DMS79 (cell line): ENCODE measurements around the gene C5AR2.
"Not testable (repeated sequence)": the region's sequence is repeated elsewhere in the genome, so short reads cannot be mapped to it uniquely, and the experiment has no call there.

ENCODE experiments used
- DNase-seq: peaks from one replicate; lab custom pipeline; 2025; lab: John Stamatoyannopoulos, UW

C5AR2 gene

GRCh38 chr19:47331931-47332547, at the start of gene C5AR2:
Gene C5AR2, plus strand, starts transcription at chr19:47332175. Its CDS starts 8,625 bp downstream, at chr19:47340800.
- no peak for DNase-seq

- DNase-seq = no peak
Observed at GRCh38 chr19:47283405-47284059, 48.4 kb upstream of the C5AR2 start.

- DNase-seq = peak; percentile 19
Observed at GRCh38 chr19:47284324-47284899, 47.6 kb upstream of the C5AR2 start.

GRCh38 chr19:47296036-47296435, 35.9 kb upstream of the C5AR2 start:
- DNase-seq = peak; percentile 74

GRCh38 chr19:47300867-47301266, 31.1 kb upstream of the C5AR2 start:
- not testable (repeated sequence) for DNase-seq

- DNase-seq = no peak
Observed at GRCh38 chr19:47302249-47302648, 29.7 kb upstream of the C5AR2 start.

- no peak for DNase-seq
Observed at GRCh38 chr19:47303966-47304365, 28.0 kb upstream of the C5AR2 start.

GRCh38 chr19:47305309-47305751, 26.6 kb upstream of the C5AR2 start:
- no peak for DNase-seq

- DNase-seq = no peak
Observed at GRCh38 chr19:47306303-47306702, 25.7 kb upstream of the C5AR2 start.

- no peak for DNase-seq
Observed at GRCh38 chr19:47309038-47309437, 22.9 kb upstream of the C5AR2 start.

- no peak for DNase-seq
Observed at GRCh38 chr19:47309608-47310007, 22.4 kb upstream of the C5AR2 start, which contains the start of gene C5AR1. Gene C5AR1, plus strand, starts transcription at chr19:47309861. Its CDS starts 35 bp downstream, at chr19:47309896.

GRCh38 chr19:47310323-47310722, 21.7 kb upstream of the C5AR2 start:
- no peak for DNase-seq

- DNase-seq = peak; percentile 29
Observed at GRCh38 chr19:47310819-47311218, 21.2 kb upstream of the C5AR2 start.

- DNase-seq = no peak
Observed at GRCh38 chr19:47312366-47313006, 19.5 kb upstream of the C5AR2 start.

- DNase-seq = no peak
Observed at GRCh38 chr19:47313754-47314295, 18.1 kb upstream of the C5AR2 start.

- no peak for DNase-seq
Observed at GRCh38 chr19:47315125-47315821, 16.7 kb upstream of the C5AR2 start.

- no peak for DNase-seq
Observed at GRCh38 chr19:47316513-47316912, 15.5 kb upstream of the C5AR2 start.

GRCh38 chr19:47319923-47320871, 11.8 kb upstream of the C5AR2 start:
- no peak for DNase-seq

GRCh38 chr19:47321630-47322029, 10.3 kb upstream of the C5AR2 start:
- DNase-seq = no peak

GRCh38 chr19:47322058-47322457, 9.9 kb upstream of the C5AR2 start:
- no peak for DNase-seq

GRCh38 chr19:47323409-47323808, 8.6 kb upstream of the C5AR2 start:
- DNase-seq = no peak
